Liver (tissue), 9 donors: Measurements from ENCODE around the gene C2orf76. TPM values are rescaled to one million over a fixed set of nuclear protein-coding genes. Genes with fewer than 3 reads are reported as not detected.

Experiments used
- DNase-seq: peaks from one replicate; pipeline ENCODE4 v3.0.0-alpha.2; 2017; ENCODE audit warnings: low spot score
- H3K27ac ChIP-seq, 2 donors: one replicate each; pipeline ENCODE4 v1.7.0; 2013; ENCODE audit warnings: inconsistent platforms in 2 of 2, low read length in 2 of 2, control low read depth in 1 of 2, low read depth in 1 of 2, mild to moderate bottlenecking in 1 of 2
- H3K27me3 ChIP-seq, 4 donors: one replicate each; pipeline versions ENCODE4 v1.6.1 to v1.7.0; 2013; ENCODE audit warnings: low read length in 3 of 4, inconsistent platforms in 1 of 4, mild to moderate bottlenecking in 1 of 4, moderate library complexity in 1 of 4; ENCODE audit not compliant: control insufficient read depth in 4 of 4, insufficient read depth in 4 of 4
- H3K36me3 ChIP-seq, 4 donors: one replicate each; pipeline versions ENCODE4 v1.6.1 to v1.7.0; 2013; ENCODE audit warnings: low read length in 3 of 4, mild to moderate bottlenecking in 3 of 4, low read depth in 1 of 4, moderate library complexity in 1 of 4; ENCODE audit not compliant: control insufficient read depth in 4 of 4, insufficient read depth in 3 of 4
- H3K4me1 ChIP-seq, 4 donors: one replicate each; pipeline versions ENCODE4 v1.6.1 to v1.7.0; 2013; ENCODE audit warnings: low read length in 3 of 4, mild to moderate bottlenecking in 3 of 4, moderate library complexity in 1 of 4; ENCODE audit not compliant: control insufficient read depth in 4 of 4, insufficient read depth in 4 of 4
- H3K4me3 ChIP-seq, 3 donors: one replicate each; pipeline versions ENCODE4 v1.6.1 to v1.7.0; 2013; ENCODE audit warnings: low read length in 3 of 3, control low read depth in 1 of 3, low read depth in 1 of 3, mild to moderate bottlenecking in 1 of 3
- H3K9ac ChIP-seq, 2 donors: one replicate each; pipeline ENCODE4 v1.7.0; 2013; ENCODE audit warnings: low read length in 2 of 2, mild to moderate bottlenecking in 2 of 2, moderate library complexity in 2 of 2, control low read depth in 1 of 2, low read depth in 1 of 2
- H3K9me3 ChIP-seq, 4 donors: one replicate each; pipeline versions ENCODE4 v1.6.1 to v1.7.0; 2013; ENCODE audit warnings: low read length in 3 of 4; ENCODE audit not compliant: control insufficient read depth in 4 of 4
- ATF3 ChIP-seq: IDR thresholded peaks from 2 replicates; pipeline ENCODE4 v1.6.1; 2016; ENCODE audit warnings: antibody characterized with exemption
- CTCF ChIP-seq: fragments of 150-350 bp; IDR thresholded peaks from 2 replicates; pipeline ENCODE4 v1.5.1; 2017; ENCODE audit warnings: improper control_type of control experiment, low read depth, low read length; ENCODE audit not compliant: missing input control
- EGR1 ChIP-seq, 2 donors: IDR thresholded peaks; 2 replicates each; pipeline ENCODE4 v1.6.1; 2016 to 2018; ENCODE audit warnings: antibody characterized with exemption in 2 of 2, low read depth in 2 of 2
- GABPA ChIP-seq, 2 donors: IDR thresholded peaks in 1 of 2; conservative IDR thresholded peaks in 1 of 2; 2 replicates each; pipeline ENCODE4 v1.6.1; 2016; ENCODE audit warnings: antibody characterized with exemption in 2 of 2, mild to moderate bottlenecking in 1 of 2, moderate library complexity in 1 of 2
- HNF4A ChIP-seq, 2 donors: conservative IDR thresholded peaks; 2 replicates each; pipeline ENCODE4 v1.6.1; 2016; ENCODE audit warnings: antibody characterized with exemption in 2 of 2, mild to moderate bottlenecking in 2 of 2
- HNF4G ChIP-seq: IDR thresholded peaks from 2 replicates; pipeline ENCODE4 v1.6.1; 2016; ENCODE audit warnings: antibody characterized with exemption
- JUND ChIP-seq, 2 donors: IDR thresholded peaks; 2 replicates each; pipeline ENCODE4 v1.6.1; 2016; ENCODE audit warnings: antibody characterized with exemption in 2 of 2
- NR2F2 ChIP-seq: IDR thresholded peaks from 2 replicates; pipeline ENCODE4 v1.6.1; 2016; ENCODE audit warnings: antibody characterized with exemption
- REST ChIP-seq: IDR thresholded peaks from 2 replicates; pipeline ENCODE4 v1.6.1; 2016; ENCODE audit warnings: antibody characterized with exemption, mild to moderate bottlenecking
- RXRA ChIP-seq, 2 donors: IDR thresholded peaks; 2 replicates each; pipeline ENCODE4 v1.6.1; 2017 to 2018; ENCODE audit warnings: antibody characterized with exemption in 2 of 2, mild to moderate bottlenecking in 1 of 2
- TAF1 ChIP-seq: conservative IDR thresholded peaks from 2 replicates; pipeline ENCODE4 v1.6.1; 2016; ENCODE audit warnings: antibody characterized with exemption, mild to moderate bottlenecking
- YY1 ChIP-seq: IDR thresholded peaks from 2 replicates; pipeline ENCODE4 v1.6.1; 2016; ENCODE audit warnings: antibody characterized with exemption, mild to moderate bottlenecking
- WGBS: extraction: QIAGEN DNeasy Blood & Tissue Kit; methylation state at CpG from one replicate; pipeline ENCODE4 v1.1.7; 2013; 5-methylcytosine and 5-hydroxymethylcytosine counted together
- polyA plus RNA-seq, 2 donors: library from polyadenylated mRNA; stranded (reverse) in 1 of 2; unstranded in 1 of 2; fragments of 200-250 nt in 1 of 2; fragments of >200 nt in 1 of 2; fragmentation: Nextera tagmentation in 1 of 2; extraction: Ambion mirVana in 1 of 2; gene quantifications; one replicate each; pipeline versions ENCODE4 v1.2.1 to v1.2.3, GENCODE V29; 2013 to 2015
- total RNA-seq, 2 donors: library from RNA; depleted of rRNA; stranded (reverse); fragments of >200 nt; gene quantifications; one replicate each; pipeline ENCODE4 v1.2.3, GENCODE V29; 2014
- TF ChIP-seq, protein P1 (sequence below): IDR thresholded peaks from 2 replicates; pipeline ENCODE4 v1.6.1; 2016; ENCODE audit warnings: antibody characterized with exemption
- donor health status: healthy.
- donor health status: healthy.
- donor health status: healthy.
- donor health status: healthy.
- donor health status: healthy.

C2orf76 gene
- total and polyA plus RNA-seq, 4 donors, result 2.7 to 6.3 (median 4.6) TPM

DNA sequence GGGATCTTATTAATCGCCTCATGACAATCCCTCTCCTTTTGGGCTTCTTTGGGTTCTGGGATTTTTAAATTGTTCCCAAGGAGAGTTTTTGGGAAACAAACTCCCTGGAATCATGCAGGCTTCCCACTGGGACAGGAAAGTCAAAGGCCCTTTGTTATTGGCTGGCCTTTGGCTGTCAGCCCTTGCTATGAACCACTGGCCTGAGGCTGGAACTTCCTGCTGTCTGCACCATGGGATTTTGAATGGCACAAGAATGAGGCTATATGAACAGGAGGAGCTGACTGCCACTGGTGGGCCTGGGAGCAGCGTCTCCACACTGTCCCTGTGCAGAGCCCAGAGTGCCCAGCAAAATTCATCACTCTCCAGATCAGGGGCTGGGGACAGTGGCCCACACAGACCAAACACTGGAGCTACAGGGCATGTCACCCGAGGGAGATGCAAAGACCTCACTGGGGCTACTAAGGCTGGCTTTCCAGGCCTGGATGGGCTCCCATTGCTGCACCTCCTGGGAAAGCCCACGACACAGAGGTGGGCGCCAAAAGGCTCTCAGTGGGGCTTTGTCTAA, 107.3 kb downstream of the C2orf76 start:
- DNase-seq, result no peak
- no peak for TF ChIP-seq EGR1 (IDR thresholded peaks at IDR 0.05; ENCODE audit: low read depth in 2 of 2)
- TF ChIP-seq YY1, result no peak
- H3K36me3 ChIP-seq, result peaks cover 15 to 68% (median 53%) of the 10 kb centered on the region in 4 donors
- no peak overlapping the region for H3K9ac ChIP-seq
- H3K4me3 ChIP-seq, result no peak overlapping the region
- no peaks in the 10 kb centered on the region for H3K27me3 ChIP-seq
- no peaks in the 10 kb centered on the region for H3K9me3 ChIP-seq
- H3K4me1 ChIP-seq, result peaks cover 0 to 5% (median 0%) of the 10 kb centered on the region in 4 donors
- no peak overlapping the region for H3K27ac ChIP-seq
- 93% methylated on average over 5 of the region's 5 CpGs for WGBS

- Histone ChIP-seq H3K9ac (no peak overlapping the region), H3K9me3 (no peaks in the 10 kb centered on the region), H3K4me1 (peaks cover 0 to 5% (median 0%) of the 10 kb centered on the region in 4 donors), H3K27me3 (no peaks in the 10 kb centered on the region), H3K27ac (no peak overlapping the region), H3K36me3 (peaks cover 17 to 62% (median 54%) of the 10 kb centered on the region in 4 donors), H3K4me3 (no peak overlapping the region)
- DNase-seq, result no peak
- TF ChIP-seq EGR1 (IDR thresholded peaks at IDR 0.05; ENCODE audit: low read depth in 2 of 2) (no peak), JUND (IDR thresholded peaks at IDR 0.05) (no peak), HNF4A (conservative IDR thresholded peaks at IDR 0.05) (no peak), NR2F2 (no peak), GABPA (IDR thresholded peaks at IDR 0.05 in 1 of 2, conservative IDR thresholded peaks at IDR 0.05 in 1 of 2) (no peak), RXRA (IDR thresholded peaks at IDR 0.05) (no peak), REST (no peak), CTCF (no peak), HNF4G (no peak), YY1 (no peak), TAF1 (no peak), ATF3 (no peak)
- TF ChIP-seq, protein P1, sequence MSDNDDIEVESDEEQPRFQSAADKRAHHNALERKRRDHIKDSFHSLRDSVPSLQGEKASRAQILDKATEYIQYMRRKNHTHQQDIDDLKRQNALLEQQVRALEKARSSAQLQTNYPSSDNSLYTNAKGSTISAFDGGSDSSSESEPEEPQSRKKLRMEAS, result no peak
- 94% methylated on average over 9 of the region's 9 CpGs for WGBS
Measured at GRCh38 chr2:119257198-119257597, 109.4 kb downstream of the C2orf76 start.
